ELR (cell line): ENCODE measurements around the gene ASPRV1.
"Not testable (repeated sequence)": the region's sequence is repeated elsewhere in the genome, so short reads cannot be mapped to it uniquely, and the experiment has no call there.

Source experiments
- DNase-seq: peaks from one replicate; pipeline ENCODE4 v3.0.0-alpha.2; 2015; ENCODE audit warnings: low read depth

Gene ASPRV1

DNA sequence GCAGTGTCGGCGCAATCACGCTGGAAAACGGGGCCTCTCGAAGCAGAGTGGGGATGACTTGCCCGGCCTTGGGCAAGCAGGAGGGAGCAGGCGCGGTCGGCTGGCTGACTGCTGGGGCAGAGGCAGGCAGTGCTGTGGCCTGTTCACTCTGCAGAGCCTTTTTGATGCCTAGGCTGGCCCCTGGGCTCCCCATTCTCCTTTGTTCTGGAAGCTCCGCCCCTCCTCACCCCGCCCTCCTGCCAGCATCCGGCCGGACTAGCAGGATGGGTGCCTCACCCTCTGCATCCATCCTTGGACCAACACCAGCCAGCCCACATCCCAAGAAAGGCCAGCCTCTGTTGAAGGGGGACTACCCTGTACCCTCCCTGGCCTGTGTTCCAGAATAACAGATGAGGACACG, at the start of gene ASPRV1:
TSS of gene ASPRV1 (minus strand) at position 136 of the 400 bp plus-strand sequence. CDS start 195 bp downstream, outside the sequence.
- DNase-seq: no peak

DNA sequence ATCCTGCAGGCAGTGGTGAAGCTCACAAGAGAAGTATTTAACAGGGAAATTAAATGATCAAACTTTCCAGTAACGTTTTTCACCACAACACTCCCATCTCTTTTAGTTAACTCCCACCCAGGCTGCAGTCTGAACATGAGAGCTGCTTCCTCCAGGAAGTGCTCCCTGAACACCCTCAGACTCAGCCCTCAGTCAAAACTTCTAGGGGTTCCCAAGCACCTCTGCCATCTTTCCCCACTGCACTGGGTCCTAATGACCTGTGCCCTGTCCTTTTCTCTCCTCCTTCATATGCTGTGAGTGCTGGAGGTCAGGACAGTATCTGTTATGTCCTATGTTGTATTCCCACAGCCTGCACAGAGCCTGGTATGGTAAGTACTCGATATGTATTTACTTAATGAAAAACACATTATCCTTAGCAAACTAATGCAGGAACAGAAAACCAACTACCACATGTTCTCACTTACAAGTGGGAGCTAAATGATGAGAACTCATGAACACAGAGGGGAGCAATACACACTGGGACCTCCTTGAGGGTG, 49.2 kb upstream of the ASPRV1 start:
- no peak for DNase-seq

DNA sequence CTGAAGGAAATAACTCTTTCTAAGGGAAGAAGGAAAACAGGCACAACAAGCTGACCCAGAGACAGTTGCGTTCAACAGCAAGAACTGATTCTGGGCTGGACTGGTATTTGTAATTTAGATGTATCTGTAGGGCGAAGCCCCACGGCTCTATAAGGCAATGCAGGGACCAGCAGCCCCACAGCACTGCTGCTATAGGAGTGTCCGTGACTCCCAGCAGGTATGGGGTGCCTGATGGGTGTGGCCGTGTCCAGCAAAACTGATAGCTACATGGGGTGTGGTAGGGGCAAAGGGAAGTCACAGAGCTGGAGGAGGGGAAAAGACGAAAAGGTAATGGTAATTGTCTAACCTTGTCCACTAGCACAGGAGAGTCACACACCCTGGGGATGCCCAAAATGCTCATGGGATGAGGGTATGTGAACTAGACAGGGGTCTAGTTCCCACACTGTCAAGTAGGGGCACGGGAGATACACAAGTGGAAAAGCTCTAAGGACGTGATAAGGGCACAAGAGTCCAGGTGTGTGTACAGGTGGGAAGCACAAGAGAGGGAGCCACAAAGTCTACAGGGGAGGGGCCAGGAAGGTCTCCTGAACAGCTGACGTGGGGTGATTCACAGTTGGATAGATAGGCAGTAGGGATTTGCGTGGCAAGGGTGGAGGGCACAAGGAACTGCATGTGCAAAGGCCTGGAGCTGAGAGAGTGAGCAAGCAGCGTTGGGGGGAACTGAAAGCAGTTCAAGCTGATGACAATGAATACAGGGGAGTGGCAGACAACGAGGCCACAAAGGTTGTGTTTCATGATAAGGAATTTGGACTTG, 48.5 kb upstream of the ASPRV1 start:
- DNase-seq: no peak

DNA sequence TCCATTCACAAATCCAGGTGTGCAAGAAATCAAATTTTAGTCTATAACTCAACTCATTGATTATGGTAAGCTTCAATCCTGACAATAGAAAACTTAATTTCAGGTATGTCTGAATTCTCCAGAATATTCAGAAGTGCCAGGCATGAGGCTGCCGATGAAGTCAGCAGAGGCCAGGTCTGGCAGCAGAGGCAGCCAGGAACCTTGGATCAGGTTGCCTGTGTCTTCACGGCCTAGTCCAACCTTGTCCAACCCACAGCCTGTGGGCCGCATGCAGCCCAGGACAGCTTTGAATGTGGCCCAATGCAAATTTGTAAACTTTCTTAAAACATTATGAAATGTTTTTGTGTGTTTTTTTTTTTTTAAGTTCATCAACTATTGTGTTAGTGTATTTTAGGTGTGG, 46.9 kb upstream of the ASPRV1 start:
- DNase-seq: no peak

DNA sequence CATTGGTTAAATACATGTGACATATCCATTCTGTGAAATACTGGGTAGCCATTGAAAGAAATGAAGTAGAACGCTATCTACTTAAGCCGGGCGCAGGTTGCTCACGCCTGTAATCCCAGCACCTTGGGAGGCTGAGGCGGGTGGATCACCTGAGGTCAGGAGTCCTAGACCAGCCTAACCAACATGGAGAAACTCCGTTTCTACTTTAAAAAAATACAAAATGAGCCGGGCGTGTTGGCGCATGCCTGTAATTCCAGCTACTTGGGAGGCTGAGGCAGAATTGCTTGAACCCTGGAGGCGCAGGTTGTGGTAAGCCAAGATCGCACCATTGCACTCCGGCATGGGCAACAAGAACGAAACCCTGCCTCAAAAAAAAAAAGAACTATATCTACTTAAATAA, 45.7 kb upstream of the ASPRV1 start:
- no peak for DNase-seq

DNA sequence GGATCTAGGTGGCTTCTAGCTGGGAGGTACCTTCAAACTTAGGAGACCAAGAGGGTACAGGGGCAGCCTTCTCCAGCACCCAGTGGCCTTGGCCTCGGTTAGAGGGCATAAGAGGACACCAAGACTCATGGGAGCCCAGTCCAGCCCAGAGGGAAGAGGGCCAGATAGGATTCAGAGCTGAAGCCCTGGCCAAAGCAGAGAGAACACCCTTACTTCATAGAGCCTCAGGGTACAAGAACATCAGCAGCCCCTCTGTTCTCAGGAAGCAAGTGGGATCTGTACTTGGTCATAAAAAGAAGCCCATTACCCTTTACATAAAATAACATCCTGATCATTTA, 45.0 kb upstream of the ASPRV1 start:
- DNase-seq: no peak

DNA sequence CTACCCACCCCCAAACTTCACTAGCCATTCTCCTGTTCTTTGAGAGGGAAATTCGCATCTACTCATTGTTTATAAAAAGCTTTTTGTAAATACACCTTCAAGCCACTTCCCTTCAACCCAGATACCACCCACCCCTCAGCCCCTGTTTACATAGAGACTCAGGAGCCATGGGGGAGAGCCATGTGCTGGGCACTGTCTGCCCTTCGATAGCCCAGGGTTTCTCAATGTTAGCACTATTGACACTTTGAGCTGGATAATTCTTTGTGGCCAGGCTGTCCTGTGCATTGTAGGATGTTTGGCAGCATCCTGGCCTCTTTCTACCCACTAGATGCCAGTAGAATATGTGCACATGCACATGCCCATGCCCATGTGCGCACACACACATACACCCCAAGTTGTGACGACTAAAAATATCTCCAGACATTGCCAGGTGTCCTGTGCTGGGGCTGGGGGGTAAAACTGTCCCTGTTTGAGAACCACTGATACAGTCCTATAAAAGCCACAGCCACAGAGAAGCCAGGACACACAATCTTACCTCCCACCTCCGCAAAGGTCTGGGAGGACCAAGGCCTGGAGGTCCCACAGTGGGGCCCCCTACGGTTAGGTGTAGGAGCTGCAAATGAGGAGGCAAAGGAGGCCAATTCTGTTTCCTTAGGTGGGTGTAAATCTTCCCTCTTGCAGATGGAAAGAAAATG, 44.5 kb upstream of the ASPRV1 start:
- no peak for DNase-seq

DNA sequence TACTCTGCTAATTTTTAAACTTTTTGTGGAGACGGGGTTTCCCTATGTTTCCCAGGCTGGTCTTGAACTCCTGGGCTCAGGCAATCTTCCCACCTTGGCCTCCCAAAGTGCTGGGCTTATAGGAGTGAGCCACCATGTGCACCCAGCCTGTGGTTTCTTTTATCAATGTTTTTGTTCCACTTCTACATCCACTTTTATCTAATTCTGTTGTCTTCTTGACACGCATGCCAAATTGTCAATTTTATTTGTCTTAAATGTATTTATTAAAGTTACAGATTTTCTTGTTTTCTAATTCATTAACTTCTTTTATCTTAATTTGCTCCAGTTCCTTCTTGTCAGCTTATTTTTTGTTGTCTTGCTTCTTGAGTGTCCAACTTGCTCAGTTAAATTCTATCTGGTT, 43.8 kb upstream of the ASPRV1 start:
- DNase-seq: no peak

DNA sequence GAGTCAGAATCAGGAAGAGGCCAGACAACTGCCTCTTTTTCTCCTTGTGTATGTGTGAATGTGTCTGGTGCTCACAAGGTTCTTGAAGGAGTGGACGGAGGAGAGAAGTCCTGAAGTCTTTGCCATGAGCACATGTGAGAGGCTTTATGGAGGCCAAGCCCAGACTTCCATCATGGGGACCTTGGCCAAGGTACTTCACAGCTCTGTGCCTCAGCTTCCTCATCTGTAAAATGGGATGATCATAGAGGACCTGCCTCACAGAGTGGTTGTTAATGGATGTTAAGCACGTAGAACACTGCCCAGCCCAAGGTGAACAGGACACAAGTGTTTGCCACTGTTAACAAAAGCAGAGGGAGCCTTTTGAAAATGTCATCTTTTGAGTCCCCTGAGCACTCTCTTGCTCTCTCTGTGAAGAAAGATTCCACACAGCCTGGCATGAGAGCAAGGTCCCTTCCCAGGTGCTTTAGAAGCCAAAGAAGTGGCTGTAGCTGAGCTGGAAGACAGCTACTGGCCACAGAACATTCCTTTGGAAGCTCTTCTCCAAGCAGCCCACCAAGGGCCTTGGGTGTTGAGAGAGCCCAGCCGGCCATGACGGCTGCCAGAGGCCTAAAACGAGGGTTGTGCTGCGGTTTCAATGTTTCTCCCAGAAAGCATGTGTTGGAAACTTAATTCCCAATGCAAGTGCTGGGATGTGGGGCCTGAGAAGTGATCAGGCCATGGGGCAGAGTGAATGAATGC, 41.8 kb upstream of the ASPRV1 start:
- no peak for DNase-seq

DNA sequence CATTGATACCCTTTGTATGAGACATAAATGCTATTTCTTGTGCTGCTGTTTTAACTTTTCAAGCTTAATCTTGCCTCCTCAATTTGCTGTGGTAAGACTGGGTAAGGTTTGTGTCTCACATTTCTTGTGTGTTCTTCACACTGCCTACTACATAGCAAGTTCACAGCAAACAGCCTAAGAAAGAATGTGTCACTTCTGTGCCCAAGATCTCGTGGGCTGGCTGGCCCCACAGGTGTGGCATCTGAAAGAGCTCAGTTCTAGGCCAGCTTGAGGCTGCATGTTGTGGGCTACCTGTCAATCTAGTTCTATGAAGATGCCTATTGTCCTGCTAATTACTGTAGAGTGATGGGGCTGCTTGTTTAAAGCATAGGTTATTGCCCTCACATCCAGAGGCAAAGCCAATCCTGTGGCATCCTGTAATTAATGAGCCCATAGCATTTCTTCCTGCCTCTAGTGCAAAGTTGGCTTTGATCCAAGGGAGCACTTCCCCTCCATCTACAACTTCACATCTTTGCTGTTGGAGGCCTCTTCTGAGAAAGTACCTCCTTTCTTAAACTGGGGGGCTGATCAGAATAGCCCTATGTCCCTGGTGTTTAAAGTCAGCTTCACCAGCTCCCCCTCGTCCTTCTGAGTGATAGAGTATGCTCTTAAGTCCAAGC, 40.9 kb upstream of the ASPRV1 start:
- no peak for DNase-seq

DNA sequence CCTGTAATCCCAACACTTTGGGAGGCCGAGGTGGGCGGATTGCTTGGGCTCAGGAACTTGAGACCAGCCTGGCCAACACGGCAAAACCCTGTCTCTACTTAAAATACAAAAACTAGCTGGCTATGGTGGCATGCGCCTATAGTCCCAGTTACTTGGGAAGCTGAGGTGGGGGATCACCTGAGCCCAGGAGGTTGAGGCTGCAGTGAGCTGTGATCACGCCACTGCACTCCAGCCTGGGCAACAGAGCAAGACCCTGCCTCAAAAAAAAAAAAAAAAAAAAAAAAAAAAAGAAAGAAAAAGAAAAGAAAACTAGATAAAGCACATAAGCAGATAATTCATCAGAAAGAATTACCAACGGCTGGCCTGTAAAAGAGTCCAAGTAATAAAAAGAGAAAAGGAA, 39.1 kb upstream of the ASPRV1 start:
- DNase-seq: not testable (repeated sequence)

DNA sequence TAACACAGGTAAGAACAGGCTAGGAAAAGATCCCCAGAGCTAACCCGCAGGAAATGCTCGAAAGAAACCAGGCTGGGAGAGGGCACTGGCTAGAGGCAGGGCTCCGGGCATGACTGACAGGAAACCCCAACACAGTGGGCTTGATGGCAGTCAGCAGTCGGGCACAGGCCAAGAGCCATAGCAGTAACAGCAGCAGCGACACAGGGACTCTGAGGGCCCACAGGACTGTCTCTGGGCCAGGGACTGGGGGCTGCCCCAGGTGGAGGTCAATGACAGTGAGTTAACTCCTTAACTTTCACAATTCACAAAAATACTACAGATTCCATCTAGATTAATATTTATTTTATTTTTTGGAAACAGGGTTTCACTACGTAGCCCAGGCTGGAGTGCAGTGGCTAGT, 37.3 kb upstream of the ASPRV1 start:
- no peak for DNase-seq

DNA sequence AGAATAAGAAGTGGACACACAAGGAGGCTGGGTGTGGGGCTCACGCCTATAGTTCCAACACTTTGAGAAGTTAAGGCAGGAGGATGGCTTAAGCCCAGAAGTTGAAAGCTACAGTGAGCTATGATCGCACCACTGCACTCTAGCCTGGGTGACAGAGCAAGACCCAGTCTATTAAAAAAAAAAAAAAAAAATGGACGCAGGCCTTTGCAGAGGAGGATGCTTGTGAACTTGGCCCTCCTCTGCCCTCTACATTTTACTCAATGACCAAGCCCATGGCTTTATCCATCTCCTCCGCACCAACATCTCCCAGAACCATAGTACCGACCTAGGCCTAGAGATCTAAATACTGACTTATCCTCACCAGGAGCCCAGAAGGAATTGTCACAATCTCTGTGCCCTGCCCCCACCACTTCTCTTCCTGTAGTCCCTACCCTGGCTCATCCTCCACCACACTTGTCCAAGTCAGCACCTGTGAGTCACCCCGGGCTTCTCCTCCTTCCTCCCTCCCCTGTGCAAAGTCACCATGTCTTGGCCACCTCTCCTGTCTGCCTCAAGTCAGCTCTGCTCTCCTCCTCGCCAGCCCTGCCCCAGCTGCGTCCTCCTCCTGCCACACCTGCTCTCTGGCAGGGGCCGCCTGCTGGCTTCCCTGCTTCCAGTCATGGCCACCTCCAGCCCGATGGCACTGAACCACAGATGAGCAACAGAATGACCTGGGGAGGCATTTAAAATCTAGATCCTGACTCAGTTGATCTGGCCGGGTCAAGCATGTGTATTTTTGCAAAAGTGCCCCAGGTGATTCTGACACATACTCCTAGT, 35.8 kb upstream of the ASPRV1 start:
- peak; percentile 87 for DNase-seq

DNA sequence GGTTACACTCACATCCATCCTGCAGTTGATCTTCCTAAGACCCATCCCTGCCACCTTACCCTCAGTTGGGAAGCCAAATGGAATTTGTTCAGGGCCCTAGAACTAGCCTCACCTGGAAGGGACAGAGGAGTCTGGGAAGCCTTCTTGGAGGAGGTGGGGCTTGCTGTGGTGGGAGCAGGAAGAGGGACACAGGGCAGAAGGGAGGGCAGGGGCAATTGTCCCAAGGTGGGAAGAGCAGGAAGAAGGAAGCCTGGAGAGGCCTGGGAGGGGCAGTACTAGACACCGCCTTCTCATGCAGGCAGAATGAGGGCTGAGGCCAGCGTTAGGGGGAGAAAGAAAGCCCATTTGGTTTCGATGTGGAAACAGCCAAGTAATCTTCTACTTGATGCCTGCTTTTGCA, 34.1 kb upstream of the ASPRV1 start:
- no peak for DNase-seq

DNA sequence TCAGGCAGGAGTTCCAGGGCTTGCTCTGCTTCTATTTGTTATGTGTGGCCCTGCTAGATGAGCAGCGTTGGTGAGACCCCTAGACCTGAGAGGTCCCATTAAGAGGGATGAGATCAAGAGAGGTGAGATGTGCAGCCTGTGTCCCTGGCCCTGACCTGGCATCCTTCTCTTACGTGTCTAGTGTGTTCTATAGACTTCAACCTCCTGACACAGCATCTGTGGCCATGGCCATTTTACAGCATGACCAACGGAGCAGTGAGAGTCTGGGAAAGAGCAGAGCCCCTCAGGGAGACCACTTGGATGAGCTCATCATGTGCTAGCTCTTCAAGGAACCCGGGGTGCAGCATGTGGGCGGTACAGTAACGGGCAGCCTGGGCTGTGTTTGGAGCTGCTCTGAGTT, 32.7 kb upstream of the ASPRV1 start:
- DNase-seq: no peak

DNA sequence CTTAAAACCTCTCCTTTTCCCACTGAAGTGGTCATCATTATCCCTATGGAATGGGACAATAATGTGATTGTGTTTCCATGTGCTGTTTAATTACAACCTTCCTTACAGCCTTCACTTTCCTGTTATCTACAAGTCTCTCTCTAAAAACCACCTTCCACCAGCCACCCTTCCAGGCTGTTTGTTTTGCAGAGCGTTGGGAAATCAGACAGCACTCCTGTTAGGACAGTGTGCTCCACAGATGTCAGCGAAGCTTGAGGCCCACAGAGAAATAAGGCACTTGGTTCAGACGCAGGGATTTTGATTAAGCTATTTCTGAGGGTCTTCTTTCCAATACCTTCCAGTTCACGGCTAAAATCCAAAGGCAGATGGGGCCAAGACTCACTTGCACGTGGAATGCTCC, 32.3 kb upstream of the ASPRV1 start:
- no peak for DNase-seq

DNA sequence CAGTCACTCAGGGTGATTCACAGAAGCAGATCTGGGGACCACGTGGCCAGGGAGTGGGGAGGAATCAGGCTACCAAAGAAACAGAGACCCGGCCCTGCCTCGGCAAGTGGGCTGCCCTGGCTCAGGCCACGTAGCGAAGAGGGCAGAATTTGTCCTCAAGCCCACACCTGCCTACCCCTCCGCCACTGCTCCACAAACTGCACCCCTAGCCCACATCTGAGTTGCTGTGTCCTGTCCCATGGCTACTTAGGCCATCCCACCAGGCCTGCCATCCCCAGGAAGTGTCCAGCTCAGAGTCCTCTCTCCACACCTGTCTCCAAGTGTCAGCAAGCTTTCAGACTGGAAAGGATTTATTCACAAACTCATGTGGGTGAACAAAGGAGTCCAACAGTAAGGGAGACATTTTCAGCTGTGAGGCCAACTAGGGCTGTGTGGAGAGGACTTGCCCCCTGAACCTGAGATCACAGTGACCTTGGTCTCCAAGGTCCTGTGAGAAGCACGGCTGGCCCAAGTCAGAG, 31.7 kb upstream of the ASPRV1 start:
- DNase-seq: no peak

DNA sequence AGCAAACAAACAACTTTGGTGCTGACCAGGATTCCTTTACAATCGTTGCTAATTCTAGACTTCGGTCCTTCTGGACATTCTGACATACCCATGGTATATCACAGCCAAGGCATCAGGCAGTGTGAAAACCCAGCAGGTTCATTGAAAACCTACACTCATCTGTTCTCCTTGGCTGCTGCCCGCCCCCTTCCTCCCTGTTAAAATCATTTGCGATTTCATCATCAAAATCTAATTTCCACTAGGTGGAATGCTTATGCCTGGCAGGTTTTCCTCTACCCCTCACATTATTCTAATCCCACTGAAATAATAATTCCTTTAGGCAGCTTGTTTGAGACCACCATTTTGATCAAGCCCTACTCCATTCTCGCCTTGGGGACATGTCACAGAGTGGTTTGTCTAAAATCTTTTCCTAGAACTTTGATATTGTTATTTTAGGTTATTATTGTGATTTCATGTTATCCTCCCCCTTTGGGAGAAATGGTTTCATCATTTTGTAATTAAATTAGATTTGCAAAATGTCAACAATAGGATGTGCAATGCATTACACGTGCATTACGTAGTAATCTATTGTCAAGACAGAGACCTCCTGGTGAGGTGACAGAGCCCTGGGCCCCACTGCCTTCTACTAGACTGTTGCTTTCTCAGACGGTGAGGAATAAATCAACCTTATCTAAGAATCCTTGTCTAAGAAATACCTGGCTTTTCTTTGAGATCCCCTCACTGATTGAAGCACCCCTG, 31.0 kb upstream of the ASPRV1 start:
- DNase-seq: no peak

DNA sequence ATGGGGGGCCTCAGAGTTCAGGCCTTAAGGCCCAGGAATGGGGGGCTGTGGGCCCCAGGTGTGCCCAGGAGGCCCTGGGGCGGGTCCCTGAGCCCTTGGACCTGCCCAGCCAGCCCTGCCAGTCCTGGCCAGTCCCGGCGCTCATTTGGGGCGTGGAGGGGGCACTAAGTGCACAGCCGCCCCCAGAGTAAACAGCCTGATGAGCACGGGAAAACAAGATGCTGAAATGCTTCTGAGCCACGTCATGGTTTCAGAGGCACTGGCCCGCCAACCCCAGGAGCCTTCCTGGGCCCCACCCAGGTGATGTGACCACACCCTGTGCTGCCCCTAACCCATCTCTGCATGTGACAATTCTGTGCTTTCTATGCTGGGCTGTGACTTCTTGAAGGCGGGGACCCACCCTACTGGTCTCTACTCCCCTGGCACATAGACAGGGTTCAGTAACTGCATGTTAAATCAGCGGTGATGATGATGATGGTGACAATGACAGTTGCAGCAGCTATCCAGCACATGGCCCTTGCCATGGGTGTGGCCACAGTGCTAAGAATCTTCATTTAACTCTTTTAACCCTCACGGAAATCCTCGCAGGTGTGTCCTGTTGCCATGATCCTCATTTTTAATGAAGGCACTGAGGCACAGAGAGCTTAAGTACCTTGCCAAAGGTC, 28.1 kb upstream of the ASPRV1 start:
- DNase-seq: no peak

DNA sequence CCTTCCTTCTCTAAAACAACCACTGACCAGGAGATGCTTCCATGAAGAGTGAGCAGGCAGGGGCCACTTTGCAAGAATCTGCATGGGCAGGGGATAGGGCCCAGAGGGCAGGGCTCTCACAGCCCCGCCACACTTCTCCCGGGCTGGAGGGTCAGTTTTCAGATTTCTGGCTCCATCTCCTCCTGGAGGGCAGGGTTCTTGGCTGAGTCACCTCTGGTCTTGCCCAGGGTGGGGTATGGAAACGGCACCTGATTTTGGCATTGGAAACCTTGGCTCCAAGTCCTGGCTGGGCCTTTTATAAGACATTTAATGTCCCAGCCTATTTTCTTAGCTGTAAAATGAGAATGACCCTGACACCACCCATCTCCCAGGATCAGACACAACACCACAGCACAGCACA, 27.6 kb upstream of the ASPRV1 start:
- DNase-seq: no peak
